Keratinocyte (primary cell): Measurements from ENCODE around the gene PLCL1. TPM values are rescaled to one million over a fixed set of nuclear protein-coding genes. Genes with fewer than 3 reads are reported as not detected.

Experiments
- DNase-seq: peaks from one replicate; pipeline ENCODE4 v3.0.0-alpha.2; 2011; ENCODE audit warnings: low read depth, missing footprints, low spot score
- FAIRE-seq: peaks from 2 replicates; lab custom pipeline; 2011; peaks lifted over from hg19 to GRCh38; lab: Jason Lieb, UNC
- H2AFZ ChIP-seq: 2 replicates; pipeline ENCODE4 v1.6.0; 2012; ENCODE audit warnings: low read length, control low read depth, inconsistent platforms; ENCODE audit not compliant: control insufficient read depth
- H3K27ac ChIP-seq: 2 replicates; pipeline ENCODE4 v1.5.1; 2011; ENCODE audit warnings: low read length; ENCODE audit not compliant: control insufficient read depth, insufficient read depth
- H3K27me3 ChIP-seq: 3 replicates; pipeline ENCODE4 v1.6.0; 2011; ENCODE audit warnings: low read length; ENCODE audit not compliant: control insufficient read depth, insufficient read depth; ENCODE audit errors: extremely low read depth
- H3K36me3 ChIP-seq, 2 experiments: 2 replicates in 1 of 2; 3 replicates in 1 of 2; pipeline ENCODE4 v1.5.1; 2011; ENCODE audit warnings: low read length in 2 of 2, mild to moderate bottlenecking in 1 of 2; ENCODE audit not compliant: control insufficient read depth in 2 of 2, insufficient read depth in 2 of 2; ENCODE audit errors: extremely low read depth in 1 of 2
- H3K4me1 ChIP-seq: 3 replicates; pipeline ENCODE4 v1.5.1; 2011; ENCODE audit warnings: low read length; ENCODE audit not compliant: control insufficient read depth, insufficient read depth; ENCODE audit errors: extremely low read depth
- H3K4me2 ChIP-seq: 3 replicates; pipeline ENCODE4 v1.6.0; 2011; ENCODE audit warnings: low read depth, low read length; ENCODE audit not compliant: control insufficient read depth, insufficient read depth; ENCODE audit errors: extremely low read depth
- H3K4me3 ChIP-seq, 3 experiments: fragments of 200-600 bp in 1 of 3; sonication (generic) in 1 of 3; 2 replicates in 2 of 3; 3 replicates in 1 of 3; pipeline ENCODE4 v1.5.1; 2011 to 2016; ENCODE audit warnings: low read length in 3 of 3, mild to moderate bottlenecking in 3 of 3, control low read depth in 2 of 3, inconsistent platforms in 1 of 3, low read depth in 1 of 3, mixed read lengths in 1 of 3, mixed run types in 1 of 3, moderate library complexity in 1 of 3; ENCODE audit not compliant: control insufficient read depth in 2 of 3, insufficient read depth in 2 of 3; ENCODE audit errors: extremely low read depth in 1 of 3
- H3K79me2 ChIP-seq: 2 replicates; pipeline ENCODE4 v1.6.0; 2012; ENCODE audit warnings: low read length; ENCODE audit not compliant: control insufficient read depth, insufficient read depth
- H3K9ac ChIP-seq: 3 replicates; pipeline ENCODE4 v1.6.0; 2011; ENCODE audit warnings: low read length; ENCODE audit not compliant: control insufficient read depth, insufficient read depth; ENCODE audit errors: extremely low read depth
- H3K9me1 ChIP-seq: 3 replicates; pipeline ENCODE4 v1.6.0; 2011; ENCODE audit warnings: low read length; ENCODE audit not compliant: control insufficient read depth, insufficient read depth; ENCODE audit errors: extremely low read depth
- H3K9me3 ChIP-seq: 2 replicates; pipeline ENCODE4 v1.5.1; 2012; ENCODE audit warnings: low read depth, low read length; ENCODE audit not compliant: control insufficient read depth
- H4K20me1 ChIP-seq: 3 replicates; pipeline ENCODE4 v1.6.0; 2011; ENCODE audit warnings: low read length; ENCODE audit not compliant: control insufficient read depth, insufficient read depth; ENCODE audit errors: extremely low read depth
- CTCF ChIP-seq, 3 experiments: IDR thresholded peaks in 1 of 3; conservative IDR thresholded peaks in 1 of 3; optimal IDR thresholded peaks in 1 of 3; 2 replicates in 2 of 3; 3 replicates in 1 of 3; pipeline versions ENCODE3 to v1.5.1; 2011; ENCODE audit warnings: low read length in 3 of 3, mild to moderate bottlenecking in 3 of 3, moderate library complexity in 2 of 3, control low read depth in 1 of 3, inconsistent platforms in 1 of 3; ENCODE audit not compliant: insufficient read depth in 2 of 3; ENCODE audit errors: extremely low read depth in 1 of 3
- EZH2 ChIP-seq: IDR thresholded peaks from one replicate; pipeline ENCODE4 v1.6.1; 2012; ENCODE audit warnings: inconsistent platforms, mild to moderate bottlenecking, low read length, moderate library complexity
- dilution Hi-C: fragments of 300-500 bp; cut with MboI; formaldehyde crosslinking; loops from one replicate; pipeline ENCODE4 v1.7.0; 2020; ENCODE audit warnings: low sequenced_read_pairs; ENCODE audit not compliant: extremely low pct_ligation_motif_present
- polyA plus RNA-seq, 5 experiments: library from polyadenylated mRNA; depleted of rRNA in 3 of 5; stranded (reverse) in 3 of 5; stranded (forward) in 1 of 5; unstranded in 1 of 5; fragments of >200 nt; gene quantifications; 1 replicate in 1 of 5; 2 replicates in 3 of 5; 3 replicates in 1 of 5; pipeline versions ENCODE4 v1.2.1 to v1.2.3, GENCODE V29; 2011 to 2012; ENCODE audit warnings: missing spikeins in 2 of 5, low read depth in 1 of 5, low replicate concordance in 1 of 5

PLCL1 gene
- polyA plus RNA-seq, 1 donor (not counting 4 experiments of a cell fraction or from before 2014, with no cell fraction given): 0.01 TPM

DNA sequence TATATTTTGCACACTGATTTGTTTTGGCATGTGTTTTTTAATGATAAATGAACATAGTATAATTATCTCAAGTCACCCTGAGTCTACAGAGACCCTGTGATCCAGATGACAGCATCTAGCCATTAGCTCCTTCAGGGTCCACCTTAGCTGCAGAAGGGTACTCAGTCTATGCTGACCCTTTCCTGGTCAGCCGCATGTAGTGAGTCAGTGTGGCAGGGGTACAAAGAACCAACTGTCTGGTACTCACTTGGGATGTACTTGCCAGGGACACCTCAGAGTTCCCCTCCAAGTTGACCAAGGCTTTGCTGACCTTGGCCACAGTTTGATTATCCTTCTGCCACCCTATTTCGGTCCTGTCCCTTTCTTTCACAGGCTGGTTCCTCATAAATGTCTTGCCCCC, 369.5 kb downstream of the PLCL1 start:
- Histone ChIP-seq H3K79me2 (no peaks in the 10 kb centered on the region), H3K9me3 (no peaks in the 10 kb centered on the region), H3K27me3 (no peaks in the 10 kb centered on the region), H3K9ac (no peak overlapping the region), H3K4me2 (no peak overlapping the region), H3K4me3 (no peak overlapping the region), H2AFZ (no peak overlapping the region), H3K36me3 (no peaks in the 10 kb centered on the region), H4K20me1 (no peaks in the 10 kb centered on the region), H3K9me1 (no peaks in the 10 kb centered on the region), H3K4me1 (no peaks in the 10 kb centered on the region), H3K27ac (no peak overlapping the region)
- dilution Hi-C loops: no loop called here
- FAIRE-seq (no peak), DNase-seq (no peak)
- TF ChIP-seq CTCF (optimal IDR thresholded peaks at IDR 0.05 in 1 of 3, IDR thresholded peaks at IDR 0.05 in 1 of 3, conservative IDR thresholded peaks at IDR 0.05 in 1 of 3; ENCODE audit: extremely low read depth in 1 of 3, insufficient read depth in 2 of 3, low read length in 3 of 3) (no peak), EZH2 (no peak)

- Histone ChIP-seq H3K4me1 (no peaks in the 10 kb centered on the region), H4K20me1 (no peaks in the 10 kb centered on the region), H3K9me3 (no peaks in the 10 kb centered on the region), H3K36me3 (no peaks in the 10 kb centered on the region), H2AFZ (no peak overlapping the region), H3K9ac (no peak overlapping the region), H3K4me2 (no peak overlapping the region), H3K27me3 (no peaks in the 10 kb centered on the region), H3K4me3 (no peak overlapping the region), H3K27ac (no peak overlapping the region), H3K79me2 (no peaks in the 10 kb centered on the region), H3K9me1 (no peaks in the 10 kb centered on the region)
- no peak for DNase-seq
- TF ChIP-seq EZH2 (no peak), CTCF (optimal IDR thresholded peaks at IDR 0.05 in 1 of 3, IDR thresholded peaks at IDR 0.05 in 1 of 3, conservative IDR thresholded peaks at IDR 0.05 in 1 of 3; ENCODE audit: extremely low read depth in 1 of 3, insufficient read depth in 2 of 3, low read length in 3 of 3) (no peak)
- dilution Hi-C loops: no loop called here
- no peak for FAIRE-seq
Measured at GRCh38 chr2:198175271-198175670, 370.9 kb downstream of the PLCL1 start.
